Hepatocyte (in vitro differentiated cells): ENCODE results near the gene PET117. TPM values are rescaled to one million over a fixed set of nuclear protein-coding genes. Genes with fewer than 3 reads are reported as not detected.

ENCODE experiments used
- DNase-seq: peaks from one replicate; pipeline ENCODE4 v3.0.0-alpha.2; 2016; ENCODE audit warnings: low spot score
- H2AFZ ChIP-seq: fragments of 200-600 bp; sonication (generic); 2 replicates; pipeline ENCODE4 v1.6.0; 2016; ENCODE audit warnings: antibody characterized with exemption, mild to moderate bottlenecking
- H3K27ac ChIP-seq: fragments of 200-600 bp; sonication (generic); 2 replicates; pipeline ENCODE4 v1.5.1; 2016; ENCODE audit warnings: mild to moderate bottlenecking
- H3K27me3 ChIP-seq: fragments of 200-600 bp; sonication (generic); 2 replicates; pipeline ENCODE4 v1.6.1; 2016
- H3K36me3 ChIP-seq: fragments of 200-600 bp; sonication (generic); replicated peaks from 2 replicates; pipeline ENCODE4 v1.5.1; 2016; ENCODE audit warnings: low read depth; ENCODE audit not compliant: insufficient read depth
- H3K4me1 ChIP-seq: fragments of 200-600 bp; sonication (generic); 2 replicates; pipeline ENCODE4 v1.5.1; 2016; ENCODE audit warnings: mild to moderate bottlenecking, moderate library complexity; ENCODE audit not compliant: insufficient read depth
- H3K4me2 ChIP-seq: fragments of 200-600 bp; sonication (generic); 2 replicates; pipeline ENCODE4 v1.6.0; 2016
- H3K4me3 ChIP-seq: fragments of 200-600 bp; sonication (generic); 2 replicates; pipeline ENCODE4 v1.5.1; 2016; ENCODE audit warnings: mild to moderate bottlenecking
- H3K79me2 ChIP-seq: fragments of 200-600 bp; sonication (generic); 2 replicates; pipeline ENCODE4 v1.6.0; 2017; ENCODE audit warnings: mild to moderate bottlenecking
- H3K9me2 ChIP-seq: fragments of 200-600 bp; sonication (generic); replicated peaks from 2 replicates; pipeline ENCODE4 v1.6.0; 2017; ENCODE audit warnings: mild to moderate bottlenecking; ENCODE audit not compliant: insufficient read depth
- H3K9me3 ChIP-seq: fragments of 200-600 bp; sonication (generic); 2 replicates; pipeline ENCODE4 v1.5.1; 2016; ENCODE audit warnings: low read depth, mild to moderate bottlenecking
- H4K20me1 ChIP-seq: fragments of 200-600 bp; sonication (generic); 2 replicates; pipeline ENCODE4 v1.6.0; 2016; ENCODE audit warnings: mild to moderate bottlenecking; ENCODE audit not compliant: insufficient read depth, poor library complexity, severe bottlenecking
- EZH2 ChIP-seq: fragments of 200-600 bp; sonication (generic); IDR thresholded peaks from 2 replicates; pipeline ENCODE4 v1.6.1; 2016; ENCODE audit warnings: antibody characterized with exemption, mild to moderate bottlenecking, borderline replicate concordance
- EZH2phosphoT487 ChIP-seq: fragments of 200-600 bp; sonication (generic); IDR thresholded peaks from one replicate; pipeline ENCODE4 v1.6.1; 2018; ENCODE audit warnings: antibody characterized with exemption, mild to moderate bottlenecking, low read depth, moderate library complexity; ENCODE audit not compliant: unreplicated experiment, severe bottlenecking
- WGBS: methylation state at CpG from one replicate; pipeline ENCODE4 v1.1.6; 2016; ENCODE audit warnings: low lambda C conversion rate; ENCODE audit errors: missing lambda C conversion rate; 5-methylcytosine and 5-hydroxymethylcytosine counted together
- polyA plus RNA-seq: library from polyadenylated mRNA; unstranded; fragments of >200 nt; fragmentation: Nextera tagmentation; extraction: Ambion mirVana; gene quantifications from 2 replicates; pipeline ENCODE4 v1.2.1, GENCODE V29; 2016
- total RNA-seq: library from RNA; depleted of rRNA; stranded (reverse); fragments of >200 nt; gene quantifications from 2 replicates; pipeline ENCODE4 v1.2.3, GENCODE V29; 2014
- TF ChIP-seq, protein P1 (sequence below): fragments of 200-600 bp; sonication (generic); IDR thresholded peaks from 2 replicates; pipeline ENCODE4 v1.5.1; 2016; ENCODE audit warnings: antibody characterized with exemption, mild to moderate bottlenecking; ENCODE audit not compliant: poor library complexity

Gene PET117
- total and polyA plus RNA-seq, 2 experiments from 2014 or later = 24.7 to 27.7 TPM

GRCh38 chr20:18180815-18181214 lies 43.2 kb downstream of the PET117 start:
- no peak for DNase-seq
- Histone ChIP-seq H3K27ac (no peak overlapping the region), H3K4me3 (no peak overlapping the region), H3K36me3 (no peaks in the 10 kb centered on the region), H3K79me2 (no peaks in the 10 kb centered on the region), H3K9me2 (no peaks in the 10 kb centered on the region), H4K20me1 (no peaks in the 10 kb centered on the region), H3K4me1 (no peaks in the 10 kb centered on the region), H3K27me3 (no peaks in the 10 kb centered on the region), H2AFZ (no peak overlapping the region), H3K4me2 (no peak overlapping the region), H3K9me3 (no peaks in the 10 kb centered on the region)
- WGBS = 100% methylated on average over 1 of the region's 1 CpG
- TF ChIP-seq, protein P1, sequence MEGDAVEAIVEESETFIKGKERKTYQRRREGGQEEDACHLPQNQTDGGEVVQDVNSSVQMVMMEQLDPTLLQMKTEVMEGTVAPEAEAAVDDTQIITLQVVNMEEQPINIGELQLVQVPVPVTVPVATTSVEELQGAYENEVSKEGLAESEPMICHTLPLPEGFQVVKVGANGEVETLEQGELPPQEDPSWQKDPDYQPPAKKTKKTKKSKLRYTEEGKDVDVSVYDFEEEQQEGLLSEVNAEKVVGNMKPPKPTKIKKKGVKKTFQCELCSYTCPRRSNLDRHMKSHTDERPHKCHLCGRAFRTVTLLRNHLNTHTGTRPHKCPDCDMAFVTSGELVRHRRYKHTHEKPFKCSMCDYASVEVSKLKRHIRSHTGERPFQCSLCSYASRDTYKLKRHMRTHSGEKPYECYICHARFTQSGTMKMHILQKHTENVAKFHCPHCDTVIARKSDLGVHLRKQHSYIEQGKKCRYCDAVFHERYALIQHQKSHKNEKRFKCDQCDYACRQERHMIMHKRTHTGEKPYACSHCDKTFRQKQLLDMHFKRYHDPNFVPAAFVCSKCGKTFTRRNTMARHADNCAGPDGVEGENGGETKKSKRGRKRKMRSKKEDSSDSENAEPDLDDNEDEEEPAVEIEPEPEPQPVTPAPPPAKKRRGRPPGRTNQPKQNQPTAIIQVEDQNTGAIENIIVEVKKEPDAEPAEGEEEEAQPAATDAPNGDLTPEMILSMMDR = no peak

DNA sequence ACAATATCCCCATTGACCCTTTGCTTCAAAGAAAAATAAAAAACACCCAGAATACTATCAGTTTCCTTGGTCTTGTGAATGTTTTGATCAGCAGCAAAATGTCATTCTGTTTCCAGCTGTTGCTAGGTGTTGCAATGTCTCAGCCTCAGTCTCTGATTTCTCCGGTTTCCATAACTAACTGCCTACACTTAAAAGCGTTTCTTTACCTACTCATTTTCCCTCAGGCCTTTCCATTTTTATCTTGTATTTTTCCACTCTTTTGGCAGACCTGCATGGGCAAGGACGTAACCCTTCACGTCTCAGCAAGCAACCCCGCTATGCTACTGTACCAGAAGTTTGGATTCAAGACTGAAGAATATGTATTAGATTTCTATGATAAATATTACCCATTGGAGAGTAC lies 49.4 kb downstream of the PET117 start:
- 84% methylated on average over 5 of the region's 5 CpGs for WGBS
- H3K4me1 ChIP-seq = peaks cover 6% of the 10 kb centered on the region

GRCh38 chr20:18188434-18188833 lies 50.8 kb downstream of the PET117 start:
- Histone ChIP-seq H3K36me3 (no peaks in the 10 kb centered on the region), H3K4me2 (no peak overlapping the region), H3K79me2 (no peaks in the 10 kb centered on the region), H3K9me3 (no peaks in the 10 kb centered on the region), H3K27me3 (no peaks in the 10 kb centered on the region), H3K9me2 (no peaks in the 10 kb centered on the region), H2AFZ (no peak overlapping the region), H3K27ac (no peak overlapping the region), H4K20me1 (no peaks in the 10 kb centered on the region), H3K4me3 (no peak overlapping the region), H3K4me1 (peaks cover 6% of the 10 kb centered on the region)
- DNase-seq = no peak
- WGBS = 58% methylated on average over 3 of the region's 3 CpGs
- TF ChIP-seq, protein P1 = no peak
- TF ChIP-seq EZH2 = no peak
- no peak for TF ChIP-seq EZH2phosphoT487

More for the DNA sequence above, 49.4 kb downstream of the PET117 start:
- H4K20me1 ChIP-seq = no peaks in the 10 kb centered on the region
- no peak overlapping the region for H2AFZ ChIP-seq
- no peak overlapping the region for H3K4me2 ChIP-seq
- H3K27ac ChIP-seq = no peak overlapping the region
- H3K9me3 ChIP-seq = no peaks in the 10 kb centered on the region
- no peaks in the 10 kb centered on the region for H3K9me2 ChIP-seq
- H3K27me3 ChIP-seq = no peaks in the 10 kb centered on the region
- H3K79me2 ChIP-seq = no peaks in the 10 kb centered on the region
- DNase-seq = no peak
- no peaks in the 10 kb centered on the region for H3K36me3 ChIP-seq
- no peak overlapping the region for H3K4me3 ChIP-seq
- TF ChIP-seq, protein P1 = no peak
- TF ChIP-seq EZH2phosphoT487 (no peak), EZH2 (no peak)
